HCT116 (cell line): ENCODE measurements around the gene SAMD4B. TPM values are rescaled to one million over a fixed set of nuclear protein-coding genes. Genes with fewer than 3 reads are reported as not detected.

Experiments used
- ATAC-seq: fragments of 200-7000 bp; cut with Tn5 transposase; 2 replicates; pipeline ENCODE4 v1.9.1; 2020; ENCODE audit warnings: mild to moderate bottlenecking, moderate library complexity
- BruUV-seq: library from RNA; stranded (reverse); fragments of 400-500 nt; replicated peaks from 2 replicates; lab custom pipeline; 2021; lab: Mats Ljungman, UMichigan
- CTCF ChIA-PET: fragments of 300-600 bp; sonication (Branson Sonifier 250); formaldehyde crosslinking; loops from one replicate; lab custom pipeline; 2021; ENCODE audit warnings: antibody characterized with exemption; lab: Charles Lee
- POLR2A ChIA-PET: fragments of 300-600, 350-600 bp; sonication (Branson Sonifier 250); formaldehyde crosslinking; loops from one replicate; lab custom pipeline; 2021; ENCODE audit warnings: antibody characterized with exemption; lab: Charles Lee
- RAD21 ChIA-PET, 2 experiments: fragments of 300-600 bp; sonication (Branson Sonifier 250); formaldehyde crosslinking; loops; one replicate each; lab custom pipeline; 2023; ENCODE audit warnings: low total read pairs in 2 of 2; ENCODE audit not compliant: uncharacterized antibody in 2 of 2, unreplicated experiment in 2 of 2, low non-redundant PET in 1 of 2; lab: Charles Lee
- DNase-seq: peaks from one replicate; pipeline ENCODE4 v3.0.0-alpha.2; 2010; ENCODE audit warnings: low read depth, low spot score
- H2AFZ ChIP-seq: fragments of 200-600 bp; shearing (Covaris generic), sonication (generic); 2 replicates; pipeline ENCODE4 v1.6.1; 2017; ENCODE audit warnings: low read depth, mixed run types, mixed read lengths, antibody characterized with exemption, low read length; ENCODE audit not compliant: poor library complexity, severe bottlenecking
- H3K27ac ChIP-seq: 2 replicates; pipeline ENCODE4 v1.5.1; 2012; ENCODE audit warnings: low read depth, low read length
- H3K27me3 ChIP-seq: fragments of 200-600 bp; sonication (generic); 2 replicates; pipeline ENCODE4 v1.6.1; 2016; ENCODE audit warnings: mixed run types, low read length, mixed read lengths; ENCODE audit not compliant: insufficient read depth
- H3K36me3 ChIP-seq, 2 experiments: fragments of 200-500 bp in 1 of 2; fragments of 200-600 bp in 1 of 2; sonication (Bioruptor generic) in 1 of 2; sonication (generic) in 1 of 2; 2 replicates each; pipeline versions ENCODE4 v1.5.1 to v1.6.1; 2014 to 2016; ENCODE audit warnings: low read length in 2 of 2, inconsistent platforms in 1 of 2, mixed read lengths in 1 of 2, mixed run types in 1 of 2; ENCODE audit not compliant: insufficient read depth in 2 of 2, control insufficient read depth in 1 of 2
- H3K4me1 ChIP-seq, 2 experiments: fragments of 200-600 bp in 1 of 2; sonication (generic) in 1 of 2; 2 replicates each; pipeline versions ENCODE4 v1.5.1 to v1.6.1; 2012 to 2017; ENCODE audit warnings: low read length in 2 of 2, inconsistent platforms in 1 of 2, mild to moderate bottlenecking in 1 of 2, mixed read lengths in 1 of 2, mixed run types in 1 of 2, moderate library complexity in 1 of 2; ENCODE audit not compliant: insufficient read depth in 2 of 2, control insufficient read depth in 1 of 2
- H3K4me2 ChIP-seq: fragments of 200-600 bp; sonication (generic); 2 replicates; pipeline ENCODE4 v1.6.1; 2017; ENCODE audit warnings: mixed run types, low read length, mixed read lengths
- H3K4me3 ChIP-seq, 2 experiments: fragments of 200-600 bp in 1 of 2; sonication (generic) in 1 of 2; replicated peaks in 1 of 2; 2 replicates each; pipeline ENCODE4 v1.5.1; 2011 to 2016; ENCODE audit warnings: low read length in 2 of 2, control low read depth in 1 of 2, low read depth in 1 of 2, mild to moderate bottlenecking in 1 of 2, mixed read lengths in 1 of 2, mixed run types in 1 of 2
- H3K79me2 ChIP-seq: fragments of 200-600 bp; sonication (generic); 2 replicates; pipeline ENCODE4 v1.6.1; 2017; ENCODE audit warnings: mild to moderate bottlenecking, mixed run types, low read length, moderate library complexity, mixed read lengths; ENCODE audit not compliant: insufficient read depth
- H3K9ac ChIP-seq: fragments of 200-600 bp; sonication (generic); 2 replicates; pipeline ENCODE4 v1.6.1; 2016; ENCODE audit warnings: low read length, mixed read lengths
- H3K9me2 ChIP-seq: fragments of 200-600 bp; sonication (generic), shearing (Covaris generic); 2 replicates; pipeline ENCODE4 v1.6.1; 2017; ENCODE audit warnings: mixed run types, mild to moderate bottlenecking, moderate library complexity; ENCODE audit not compliant: insufficient read depth
- H3K9me3 ChIP-seq, 2 experiments: fragments of 200-500 bp in 1 of 2; fragments of 200-600 bp in 1 of 2; sonication (Bioruptor generic) in 1 of 2; sonication (generic) in 1 of 2; 2 replicates each; pipeline ENCODE4 v1.6.1; 2014 to 2017; ENCODE audit warnings: low read length in 2 of 2, mixed read lengths in 2 of 2, inconsistent platforms in 1 of 2, low read depth in 1 of 2, mild to moderate bottlenecking in 1 of 2, mixed run types in 1 of 2, moderate library complexity in 1 of 2; ENCODE audit not compliant: control insufficient read depth in 1 of 2, insufficient read depth in 1 of 2
- H4K20me1 ChIP-seq: fragments of 200-600 bp; sonication (generic), shearing (Covaris generic); 2 replicates; pipeline ENCODE4 v1.6.1; 2017; ENCODE audit warnings: mixed run types, mild to moderate bottlenecking, moderate library complexity; ENCODE audit not compliant: insufficient read depth
- CBX3 ChIP-seq: IDR thresholded peaks from 2 replicates; pipeline ENCODE4 v1.6.1; 2012; ENCODE audit warnings: low read depth
- EGR1 ChIP-seq: IDR thresholded peaks from 2 replicates; pipeline ENCODE4 v1.6.1; 2012; ENCODE audit warnings: low read depth
- EZH2 ChIP-seq: fragments of 200-600 bp; sonication (generic); IDR thresholded peaks from 2 replicates; pipeline ENCODE4 v1.6.1; 2017; ENCODE audit warnings: antibody characterized with exemption, mixed run types
- EZH2phosphoT487 ChIP-seq: fragments of 200-600 bp; IDR thresholded peaks from 2 replicates; pipeline ENCODE4 v1.6.1; 2018; ENCODE audit warnings: antibody characterized with exemption, borderline replicate concordance
- MAX ChIP-seq: IDR thresholded peaks from 2 replicates; pipeline ENCODE4 v1.6.1; 2012
- POLR2AphosphoS5 ChIP-seq: IDR thresholded peaks from 2 replicates; pipeline ENCODE4 v1.6.1; 2011; ENCODE audit warnings: mild to moderate bottlenecking, low read depth, low read length, moderate library complexity
- REST ChIP-seq: IDR thresholded peaks from 2 replicates; pipeline ENCODE4 v1.6.1; 2012; ENCODE audit warnings: low read depth
- SP1 ChIP-seq: IDR thresholded peaks from 2 replicates; pipeline ENCODE4 v1.6.1; 2012; ENCODE audit warnings: low read depth
- ZBTB33 ChIP-seq: IDR thresholded peaks from 2 replicates; pipeline ENCODE4 v1.6.1; 2011; ENCODE audit warnings: mild to moderate bottlenecking, low read length, moderate library complexity; ENCODE audit not compliant: insufficient replicate concordance; ENCODE audit errors: extremely low read depth
- ZNF274 ChIP-seq: fragments of 200-500 bp; sonication (Bioruptor generic); IDR thresholded peaks from 2 replicates; pipeline ENCODE4 v1.6.1; 2014; ENCODE audit warnings: mild to moderate bottlenecking, low read depth, low read length, inconsistent platforms
- intact Hi-C: fragments of 100-400 bp; cut with micrococcal nuclease; formaldehyde crosslinking; loops from 2 replicates; pipeline ENCODE4 v1.10.0; 2022
- total RNA-seq: library from RNA; stranded (reverse); gene quantifications from one replicate; pipeline ENCODE4 v1.2.1, GENCODE V29; 2021; ENCODE audit not compliant: unreplicated experiment

SAMD4B gene
- total RNA-seq, 1 experiment from 2014 or later = 127 TPM

GRCh38 chr19:39341129-39341718 lies 997 bp upstream of the SAMD4B start:
- Histone ChIP-seq H3K4me3 (peak overlapping the region; percentile 84 to 90), H3K9me3 (no peaks in the 10 kb centered on the region), H4K20me1 (no peaks in the 10 kb centered on the region; the same call in 1 of the 2 replicates), H3K4me1 (peaks cover 8 to 27% of the 10 kb centered on the region in 2 experiments), H2AFZ (peak overlapping the region; percentile 62), H3K36me3 (peaks cover 0 to 6% of the 10 kb centered on the region in 2 experiments; a peak in 1 of 4 replicates), H3K27me3 (no peaks in the 10 kb centered on the region), H3K79me2 (peaks cover 45% of the 10 kb centered on the region), H3K9ac (peak overlapping the region; percentile 85), H3K27ac (peak overlapping the region; percentile 86), H3K4me2 (peak overlapping the region; percentile 99), H3K9me2 (no peaks in the 10 kb centered on the region)
- ChIA-PET POLR2A (interaction anchor here (0.6 kb wide), 1 partner anchor 509 kb away, joined by 3 read pairs; no protein-coding TSS in a partner anchor), RAD21 (no interaction called here), CTCF (interaction anchor here (1.3 to 1.9 kb wide), 4 partner anchors 10 to 219 kb away, joined by 5 to 11 read pairs (median 7); partner anchors contain the start of gene PLEKHG2)
- intact Hi-C loops = loop anchor here (5.0 kb wide), 1 partner anchor 71 kb away; the partner anchor contains the start of gene PLEKHG2
- TF ChIP-seq EGR1 = 0 out of 2 replicates have a peak, but pooled peaks have one; percentile 0
- no peak for TF ChIP-seq EZH2phosphoT487
- BruUV-seq = no TSS peak
- DNase-seq = no peak
- ATAC-seq = peak; percentile 12

- intact Hi-C loops = loop anchor here (1.0 to 5.0 kb wide), 2 partner anchors 70 to 130 kb away; partner anchors contain the start of gene PLEKHG2
- H3K27ac ChIP-seq = peak overlapping the region; percentile 66; the same call in 1 of the 2 replicates
- TF ChIP-seq ZBTB33 (no peak), POLR2AphosphoS5 (no peak), SP1 (no peak), EZH2 (no peak), MAX (no peak), ZNF274 (no peak), REST (no peak), CBX3 (no peak), EGR1 (no peak)
Measured at GRCh38 chr19:39342647-39343305, 555 bp downstream of the SAMD4B start.

More at GRCh38 chr19:39342647-39343305, 555 bp downstream of the SAMD4B start:
- Histone ChIP-seq H2AFZ (no peak overlapping the region), H3K4me2 (peak overlapping the region; percentile 93), H3K9ac (peak overlapping the region; percentile 95), H3K36me3 (peaks cover 0 to 11% of the 10 kb centered on the region in 2 experiments; a peak in 2 of 4 replicates), H3K4me3 (peak overlapping the region; percentile 91 to 92), H3K9me3 (no peaks in the 10 kb centered on the region), H3K4me1 (peaks cover 8 to 22% of the 10 kb centered on the region in 2 experiments), H3K9me2 (no peaks in the 10 kb centered on the region), H3K27me3 (no peaks in the 10 kb centered on the region), H4K20me1 (peaks cover 4% of the 10 kb centered on the region; the same call in 1 of the 2 replicates), H3K79me2 (peaks cover 60% of the 10 kb centered on the region)
- DNase-seq = no peak
- CTCF ChIA-PET = interaction anchor here (0.6 to 1.9 kb wide), 11 partner anchors 12 to 381 kb away, joined by 3 to 11 read pairs (median 5); partner anchors contain the start of gene PLEKHG2
- no TSS peak for BruUV-seq
- RAD21 ChIA-PET = no interaction called here
- POLR2A ChIA-PET = interaction anchor here (0.6 to 1.1 kb wide), 13 partner anchors 8 to 400 kb away, joined by 3 to 7 read pairs (median 4); partner anchors contain the start of genes MED29, PAF1 and RPS16
- no peak; the same call in 1 of the 2 replicates for ATAC-seq
